ENCODE measurements around the gene CCDC85C. TPM values are rescaled to one million over a fixed set of nuclear protein-coding genes. Genes with fewer than 3 reads are reported as not detected.
A peak's percentile ranks its signal among the peaks of the same experiment; 100 is the strongest.

The CCDC85C gene
- total RNA-seq, 1 donor from 2014 or later, result 16.6 TPM

DNA sequence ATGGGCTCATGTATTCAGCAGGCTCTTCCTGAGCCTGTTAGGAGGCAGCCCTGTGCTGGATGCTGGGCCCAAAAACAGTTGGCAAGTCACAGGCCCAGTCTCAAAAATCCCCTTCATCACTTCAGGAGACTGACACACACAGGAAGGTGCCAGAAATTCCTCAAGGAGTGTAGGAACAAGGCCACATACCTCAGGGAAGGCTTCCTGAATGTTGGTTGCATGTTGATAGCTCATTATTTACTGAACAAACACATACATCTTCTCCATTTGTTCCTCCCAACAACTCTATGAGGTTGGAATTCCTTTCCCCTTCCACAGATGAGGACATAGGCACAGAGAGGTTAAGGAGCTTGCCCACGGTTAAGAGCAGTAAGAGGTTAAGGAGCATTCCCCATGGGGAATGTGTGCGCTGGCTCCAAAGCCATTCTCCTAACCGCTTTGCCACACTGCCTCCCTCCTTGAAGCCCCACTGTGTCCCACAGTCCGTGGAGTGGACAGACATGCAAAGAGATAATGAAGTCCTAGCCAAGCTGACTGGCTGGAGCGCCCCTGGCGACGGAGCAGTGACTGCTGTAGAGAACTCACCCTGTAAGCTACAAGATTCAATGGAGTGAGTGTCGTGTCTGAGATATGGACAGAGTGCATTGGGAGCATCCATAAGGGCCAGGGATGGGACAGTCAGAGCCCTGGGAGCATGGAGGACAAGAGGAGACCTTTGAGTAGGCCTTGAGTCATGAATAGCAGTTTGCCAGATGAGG is 44.2 kb upstream of the CCDC85C start:
- Histone ChIP-seq H2AFZ (ENCODE audit: low read depth, low read length) (no peak overlapping the region), H3K9ac (ENCODE audit: low read length) (no peak overlapping the region), H3K4me1 (ENCODE audit: insufficient read depth, low read length) (peaks cover 18% of the 10 kb centered on the region), H3K27me3 (ENCODE audit: insufficient read depth, low read length) (no peaks in the 10 kb centered on the region), H3K4me3 (ENCODE audit: insufficient read depth, low read depth, low read length) (no peak overlapping the region), H3K27ac (ENCODE audit: low read depth, low read length) (no peak overlapping the region), H4K20me1 (ENCODE audit: insufficient read depth, low read length) (no peaks in the 10 kb centered on the region), H3K79me2 (ENCODE audit: insufficient read depth, low read length) (no peaks in the 10 kb centered on the region), H3K9me3 (ENCODE audit: insufficient read depth, low read depth, low read length) (no peaks in the 10 kb centered on the region), H3K36me3 (ENCODE audit: insufficient read depth, low read length) (no peaks in the 10 kb centered on the region), H3K4me2 (ENCODE audit: low read length) (no peak overlapping the region)
- H3K9me3 Mint-ChIP-seq (ENCODE audit: unreplicated experiment), result peaks cover 9% of the 10 kb centered on the region
- FAIRE-seq (no peak), DNase-seq (ENCODE audit: low read depth) (peak; percentile 37)
- peak overlapping the region; percentile 30 for H3K27ac Mint-ChIP-seq (ENCODE audit: unreplicated experiment)
- TF ChIP-seq, protein P1, sequence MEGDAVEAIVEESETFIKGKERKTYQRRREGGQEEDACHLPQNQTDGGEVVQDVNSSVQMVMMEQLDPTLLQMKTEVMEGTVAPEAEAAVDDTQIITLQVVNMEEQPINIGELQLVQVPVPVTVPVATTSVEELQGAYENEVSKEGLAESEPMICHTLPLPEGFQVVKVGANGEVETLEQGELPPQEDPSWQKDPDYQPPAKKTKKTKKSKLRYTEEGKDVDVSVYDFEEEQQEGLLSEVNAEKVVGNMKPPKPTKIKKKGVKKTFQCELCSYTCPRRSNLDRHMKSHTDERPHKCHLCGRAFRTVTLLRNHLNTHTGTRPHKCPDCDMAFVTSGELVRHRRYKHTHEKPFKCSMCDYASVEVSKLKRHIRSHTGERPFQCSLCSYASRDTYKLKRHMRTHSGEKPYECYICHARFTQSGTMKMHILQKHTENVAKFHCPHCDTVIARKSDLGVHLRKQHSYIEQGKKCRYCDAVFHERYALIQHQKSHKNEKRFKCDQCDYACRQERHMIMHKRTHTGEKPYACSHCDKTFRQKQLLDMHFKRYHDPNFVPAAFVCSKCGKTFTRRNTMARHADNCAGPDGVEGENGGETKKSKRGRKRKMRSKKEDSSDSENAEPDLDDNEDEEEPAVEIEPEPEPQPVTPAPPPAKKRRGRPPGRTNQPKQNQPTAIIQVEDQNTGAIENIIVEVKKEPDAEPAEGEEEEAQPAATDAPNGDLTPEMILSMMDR (IDR thresholded peaks at IDR 0.05; ENCODE audit: insufficient read depth, low read depth, low read length), result no peak
- no peak for TF ChIP-seq EZH2 (IDR thresholded peaks at IDR 0.05; ENCODE audit: insufficient read depth, low read length)
- H3K27me3 Mint-ChIP-seq (ENCODE audit: low read depth, unreplicated experiment), result peaks cover 24% of the 10 kb centered on the region
- no peak overlapping the region for H3K4me3 Mint-ChIP-seq (ENCODE audit: unreplicated experiment)
- H3K4me1 Mint-ChIP-seq (ENCODE audit: low read depth, unreplicated experiment), result peaks cover 12% of the 10 kb centered on the region
- H3K36me3 Mint-ChIP-seq (ENCODE audit: low read depth, unreplicated experiment), result peaks cover 2% of the 10 kb centered on the region

DNA sequence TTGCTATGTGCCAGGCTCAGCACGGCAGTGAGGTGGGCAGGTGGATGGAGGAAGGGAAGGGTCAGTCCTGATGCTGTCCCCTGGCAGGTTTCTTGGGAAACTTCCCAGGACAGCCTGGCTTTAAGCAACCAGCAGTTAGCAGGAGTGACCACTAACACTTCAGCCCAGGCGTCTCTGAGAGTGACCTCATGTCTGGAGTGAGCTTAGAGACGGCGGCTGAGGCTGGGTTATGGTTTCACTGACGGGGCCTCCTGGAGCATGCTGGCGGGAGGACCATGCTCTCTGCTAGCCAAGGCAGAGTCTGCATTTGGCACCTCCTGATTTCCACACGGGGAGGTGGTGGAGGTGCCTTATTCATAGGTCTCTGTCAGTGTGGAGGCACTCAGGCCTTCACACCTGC is 43.4 kb upstream of the CCDC85C start:
- H3K79me2 ChIP-seq (ENCODE audit: insufficient read depth, low read length), result no peaks in the 10 kb centered on the region
- TF ChIP-seq, protein P1 (IDR thresholded peaks at IDR 0.05; ENCODE audit: insufficient read depth, low read depth, low read length), result no peak
- no peak for TF ChIP-seq EZH2 (IDR thresholded peaks at IDR 0.05; ENCODE audit: insufficient read depth, low read length)
- peak; percentile 73 for DNase-seq (ENCODE audit: low read depth)
- Mint-ChIP-seq H3K9me3 (ENCODE audit: unreplicated experiment) (peaks cover 9% of the 10 kb centered on the region), H3K4me3 (ENCODE audit: unreplicated experiment) (no peak overlapping the region), H3K4me1 (ENCODE audit: low read depth, unreplicated experiment) (peaks cover 12% of the 10 kb centered on the region), H3K36me3 (ENCODE audit: low read depth, unreplicated experiment) (peaks cover 2% of the 10 kb centered on the region), H3K27me3 (ENCODE audit: low read depth, unreplicated experiment) (peaks cover 27% of the 10 kb centered on the region), H3K27ac (ENCODE audit: unreplicated experiment) (no peak overlapping the region)
- no peaks in the 10 kb centered on the region for H4K20me1 ChIP-seq (ENCODE audit: insufficient read depth, low read length)
- no peak overlapping the region for H3K4me3 ChIP-seq (ENCODE audit: insufficient read depth, low read depth, low read length)
- H2AFZ ChIP-seq (ENCODE audit: low read depth, low read length), result no peak overlapping the region
- H3K27ac ChIP-seq (ENCODE audit: low read depth, low read length), result no peak overlapping the region
- H3K27me3 ChIP-seq (ENCODE audit: insufficient read depth, low read length), result no peaks in the 10 kb centered on the region
- peaks cover 18% of the 10 kb centered on the region for H3K4me1 ChIP-seq (ENCODE audit: insufficient read depth, low read length)
- no peak overlapping the region for H3K4me2 ChIP-seq (ENCODE audit: low read length)
- no peak overlapping the region for H3K9ac ChIP-seq (ENCODE audit: low read length)
- no peaks in the 10 kb centered on the region for H3K36me3 ChIP-seq (ENCODE audit: insufficient read depth, low read length)
- no peak for FAIRE-seq
- no peaks in the 10 kb centered on the region for H3K9me3 ChIP-seq (ENCODE audit: insufficient read depth, low read depth, low read length)
